ENCODE data around the gene THADA.

THADA gene

DNA sequence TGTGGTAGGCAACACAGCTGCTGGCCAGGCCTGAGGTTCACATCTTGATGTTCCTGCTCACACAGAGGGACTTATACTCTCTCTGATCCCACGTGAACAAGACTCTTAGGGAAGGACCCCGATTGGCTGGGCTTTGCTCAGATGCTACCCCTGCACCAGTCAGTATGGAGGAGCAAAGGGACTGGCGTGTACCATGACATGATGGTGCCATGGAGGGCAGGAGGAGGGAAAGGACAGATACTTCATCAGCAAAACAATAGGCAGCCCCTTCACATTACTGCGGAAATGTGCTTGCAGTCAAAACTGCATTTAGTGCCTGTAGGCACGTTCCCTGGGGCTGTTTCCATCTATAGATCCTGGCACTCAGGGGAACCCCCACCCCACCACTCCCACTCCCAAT is 412.1 kb downstream of the THADA start:
- in situ Hi-C loops (cut with MboI; ENCODE audit: low sequenced_read_pairs), result no loop called here

DNA sequence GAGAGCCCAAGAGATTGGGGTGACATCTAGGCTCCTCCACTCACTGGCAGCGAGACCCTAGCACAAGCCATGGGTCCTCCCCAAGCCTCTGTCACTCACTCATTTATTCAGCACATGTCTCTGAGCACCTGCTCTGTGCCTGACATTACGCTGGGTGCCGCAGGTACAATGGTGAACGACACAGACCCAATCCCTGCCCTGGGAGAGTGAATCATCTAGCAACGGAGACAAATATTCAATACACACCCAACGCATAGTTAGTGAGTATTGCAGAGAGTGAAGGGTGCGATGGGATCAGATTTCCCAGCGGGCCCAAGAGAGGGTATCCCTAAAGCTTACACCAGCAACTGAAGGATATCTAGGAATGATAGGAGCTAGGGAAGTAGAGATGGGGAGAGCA is 414.9 kb downstream of the THADA start:
- in situ Hi-C loops (cut with MboI; ENCODE audit: low sequenced_read_pairs), result no loop called here
